ENCODE data around the gene PIN4.

- TF ChIP-seq CTCF (IDR thresholded peaks at IDR 0.05), result no peak
- TF ChIP-seq POLR2AphosphoS5 (IDR thresholded peaks at IDR 0.05), result no peak
- no peak for TF ChIP-seq POLR2A (IDR thresholded peaks at IDR 0.05)
Measured at GRCh38 chrX:72146527-72146926, 35.0 kb upstream of the PIN4 start.
